GM19455 (cell line): Measurements from ENCODE around the gene SLC22A23.
"Not testable (repeated sequence)": the region's sequence is repeated elsewhere in the genome, so short reads cannot be mapped to it uniquely, and the experiment has no call there.

Experiments used
- ATAC-seq: cut with Tn5 transposase; IDR thresholded peaks from one replicate; pipeline ENCODE4 v1.9.1; 2021; ENCODE audit not compliant: unreplicated experiment

SLC22A23 gene

GRCh38 chr6:3389390-3390167 lies 67.3 kb downstream of the SLC22A23 start:
- no peak for ATAC-seq

DNA sequence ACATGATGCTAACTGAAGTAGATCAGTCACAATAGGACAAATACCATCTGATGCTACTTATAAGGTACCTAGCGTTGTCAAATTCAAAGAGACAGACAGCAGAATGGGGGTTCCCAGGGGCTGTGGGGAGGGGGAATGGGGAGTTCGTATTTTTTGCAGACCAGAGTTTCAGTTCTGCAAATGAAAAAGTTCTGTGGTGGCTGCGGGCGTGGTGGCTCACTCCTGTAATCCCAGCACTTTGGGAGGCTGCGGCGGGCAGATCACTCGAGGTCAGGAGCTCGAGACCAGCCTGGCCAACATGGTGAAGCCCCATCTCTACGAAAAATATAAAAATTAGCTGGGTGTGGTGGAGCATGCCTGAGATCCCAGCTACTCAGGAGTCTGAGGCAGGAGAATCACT lies 68.1 kb downstream of the SLC22A23 start:
- ATAC-seq = no peak

GRCh38 chr6:3386374-3386857 lies 70.4 kb downstream of the SLC22A23 start:
- no peak for ATAC-seq

GRCh38 chr6:3385660-3386151 lies 71.1 kb downstream of the SLC22A23 start:
- ATAC-seq = no peak

DNA sequence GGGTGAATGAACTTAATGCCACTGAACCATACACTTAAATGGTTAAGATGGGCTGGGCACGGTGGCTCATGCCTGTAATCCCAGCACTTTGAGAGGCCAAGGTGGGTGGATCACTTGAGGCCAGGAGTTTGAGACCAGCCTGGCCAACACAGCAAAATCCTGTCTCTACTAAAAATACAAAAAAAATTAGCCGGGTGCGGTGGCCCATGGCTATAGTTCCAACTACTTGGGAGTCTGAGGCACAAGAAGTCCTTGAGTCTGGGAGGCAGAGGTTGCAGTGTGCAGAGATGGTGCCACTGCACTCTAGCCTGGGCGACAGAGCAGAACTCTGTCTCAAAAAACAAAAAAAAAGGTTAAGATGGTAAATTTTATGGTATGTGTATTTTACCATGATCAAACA lies 71.7 kb downstream of the SLC22A23 start:
- not testable (repeated sequence) for ATAC-seq

DNA sequence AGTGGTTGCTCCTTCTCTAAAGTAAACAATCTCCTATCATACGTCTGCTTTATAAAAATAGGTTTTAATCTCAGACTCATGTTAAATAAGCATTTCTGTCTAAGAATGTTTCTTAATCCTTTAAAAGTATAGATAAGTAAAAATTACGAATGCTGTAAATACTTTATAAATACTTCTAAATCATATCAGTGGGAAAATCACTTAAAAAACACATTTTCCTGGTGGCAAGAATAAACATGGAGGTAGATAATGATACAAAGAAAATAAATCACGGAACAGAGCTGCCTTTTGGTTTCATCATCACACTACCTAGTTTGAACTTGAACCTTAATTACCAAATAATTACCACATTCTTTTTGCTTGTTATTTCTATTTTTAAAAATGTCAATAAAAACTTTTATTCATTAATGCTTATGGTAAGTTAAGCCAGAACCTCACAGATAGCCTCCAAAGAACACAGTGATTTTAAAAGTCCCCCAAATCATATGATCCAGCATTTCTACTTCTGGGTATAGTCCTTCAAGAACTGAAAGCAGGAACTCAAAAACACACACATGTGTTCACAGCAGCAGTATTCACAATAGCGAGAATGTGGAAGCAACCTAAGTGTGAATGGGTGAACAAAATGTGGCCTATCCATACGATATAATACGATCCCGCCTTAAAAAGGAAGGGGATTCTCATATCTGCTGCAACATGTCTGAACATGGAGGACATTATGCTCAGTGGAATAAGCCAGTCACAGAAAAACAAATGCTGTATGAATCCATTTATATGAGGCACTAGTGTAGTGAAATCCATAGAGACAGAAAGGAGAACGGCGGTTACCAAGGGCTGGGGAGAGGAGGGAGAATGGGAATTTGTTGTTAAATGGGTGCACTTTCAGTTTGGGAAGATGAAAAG lies 72.4 kb downstream of the SLC22A23 start:
- no peak for ATAC-seq

DNA sequence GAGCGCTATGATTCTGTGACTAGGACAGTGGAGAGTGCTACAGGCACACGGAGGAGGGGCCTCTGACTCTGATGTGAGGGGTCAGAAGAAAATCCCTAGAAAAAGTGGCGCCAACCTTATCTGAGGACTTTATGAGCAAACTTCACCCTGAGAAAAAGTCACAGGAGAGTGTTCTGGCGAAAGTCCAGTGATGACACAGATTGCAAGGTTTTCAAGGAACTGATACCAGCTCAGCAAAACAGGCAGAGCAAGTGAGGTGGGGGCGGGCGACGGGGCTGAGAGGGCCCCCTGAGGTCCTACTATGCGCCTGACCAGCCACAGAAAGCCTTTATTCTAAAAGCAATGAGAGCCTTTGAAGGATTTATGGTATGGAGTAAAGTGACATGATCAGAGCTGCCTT lies 73.3 kb downstream of the SLC22A23 start:
- ATAC-seq = no peak

GRCh38 chr6:3382326-3383279 lies 74.2 kb downstream of the SLC22A23 start:
- ATAC-seq = no peak

DNA sequence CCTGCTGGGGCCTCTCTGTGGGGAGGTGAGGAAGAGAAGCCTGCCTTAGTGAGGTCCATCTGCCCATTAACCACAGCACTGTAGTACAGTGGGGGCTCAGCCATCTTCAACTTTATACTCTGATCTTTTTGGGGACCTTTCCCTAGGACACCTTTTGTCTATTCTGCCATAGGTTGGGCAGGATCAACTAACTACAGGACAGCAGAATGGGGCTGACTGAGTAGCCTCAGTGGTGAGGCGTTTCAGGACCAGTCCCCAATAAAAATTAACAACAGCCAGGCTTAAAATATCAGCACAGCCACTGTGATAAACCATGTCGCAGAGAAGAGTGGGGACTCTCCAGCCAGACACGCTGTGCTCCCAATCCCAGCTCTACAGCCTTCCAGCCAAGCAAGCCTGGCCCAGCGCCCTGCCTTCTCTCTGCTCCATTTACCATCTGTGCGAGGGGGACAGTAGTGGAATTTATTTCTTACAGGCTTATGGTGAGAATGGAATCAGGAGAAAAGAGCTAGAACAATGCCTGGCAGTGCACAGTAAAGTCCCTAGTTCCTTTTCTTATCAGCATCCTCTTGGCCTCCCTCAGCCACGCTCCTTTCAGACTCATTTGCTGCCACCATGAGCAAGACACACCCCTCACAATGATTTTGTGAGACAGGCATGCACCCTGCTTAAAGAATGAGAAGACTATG lies 75.5 kb downstream of the SLC22A23 start:
- ATAC-seq = no peak

DNA sequence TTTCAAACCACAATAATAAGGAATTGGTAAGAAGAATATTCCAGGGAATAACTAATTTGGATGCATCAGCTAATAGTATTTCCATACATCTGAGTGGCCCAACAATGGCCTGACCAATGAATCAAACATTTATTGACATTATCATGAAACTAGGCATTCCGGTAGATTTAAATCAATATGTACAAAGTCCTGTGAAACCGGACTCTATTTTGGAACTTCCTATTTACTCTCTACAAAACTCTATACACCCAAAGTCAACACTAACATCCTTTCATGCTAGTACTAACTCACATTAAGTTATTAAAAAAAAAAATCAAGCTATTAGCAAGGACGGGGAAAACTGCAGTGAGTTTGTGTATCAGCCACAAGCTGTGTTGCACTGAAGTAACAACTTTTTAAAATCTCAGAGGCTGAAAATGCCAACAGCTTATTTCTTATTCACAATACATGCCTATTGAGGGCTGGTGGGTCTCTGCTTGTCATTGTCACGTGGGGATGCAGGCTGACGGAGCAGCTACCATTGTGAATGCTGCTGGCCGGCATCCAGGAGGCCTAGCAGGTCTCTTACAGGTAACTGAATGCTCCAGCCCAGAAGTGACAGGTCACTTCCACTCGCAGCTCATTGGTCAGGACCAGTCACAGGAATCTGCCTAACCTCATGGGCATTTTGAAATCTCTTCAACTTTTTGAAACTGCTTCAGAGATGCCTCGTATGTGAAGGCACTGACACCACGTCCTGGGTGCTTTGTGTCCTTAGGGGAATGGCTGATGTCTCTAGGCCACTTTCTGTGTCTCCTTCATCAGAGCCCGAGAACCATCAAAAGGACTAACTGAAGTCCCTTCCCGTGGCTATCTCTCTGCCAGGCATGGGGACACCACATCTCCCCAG lies 76.3 kb downstream of the SLC22A23 start:
- ATAC-seq = no peak

DNA sequence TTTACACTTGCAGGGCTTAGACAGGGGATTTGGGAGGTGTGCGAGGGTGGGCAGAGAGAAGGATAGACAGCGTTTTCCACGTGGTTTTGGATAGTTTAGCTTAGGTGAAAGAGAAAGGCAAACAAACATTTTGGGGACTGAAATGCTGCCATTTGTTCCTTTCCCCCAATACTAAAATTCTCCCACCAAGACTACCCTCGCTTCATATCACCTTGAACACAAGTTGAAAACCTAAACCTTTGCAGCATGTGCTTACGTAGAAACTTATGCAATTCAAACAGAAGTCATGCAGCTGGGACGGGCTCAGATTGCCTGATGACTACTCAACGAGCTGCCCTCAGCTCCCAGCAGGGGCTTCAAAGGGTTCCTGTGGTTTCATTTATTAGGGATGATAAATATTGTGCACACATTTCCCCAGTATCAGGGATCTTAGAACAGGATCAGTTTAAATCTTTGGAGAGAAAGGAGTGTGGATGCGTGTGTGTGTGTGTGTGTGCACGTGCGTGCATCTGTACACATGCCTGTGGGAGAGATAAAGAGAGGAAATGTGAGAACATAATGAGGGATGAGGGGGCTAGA lies 77.3 kb downstream of the SLC22A23 start:
- no peak for ATAC-seq

- not testable (repeated sequence) for ATAC-seq
Observed at GRCh38 chr6:3378808-3379207, 78.0 kb downstream of the SLC22A23 start.

DNA sequence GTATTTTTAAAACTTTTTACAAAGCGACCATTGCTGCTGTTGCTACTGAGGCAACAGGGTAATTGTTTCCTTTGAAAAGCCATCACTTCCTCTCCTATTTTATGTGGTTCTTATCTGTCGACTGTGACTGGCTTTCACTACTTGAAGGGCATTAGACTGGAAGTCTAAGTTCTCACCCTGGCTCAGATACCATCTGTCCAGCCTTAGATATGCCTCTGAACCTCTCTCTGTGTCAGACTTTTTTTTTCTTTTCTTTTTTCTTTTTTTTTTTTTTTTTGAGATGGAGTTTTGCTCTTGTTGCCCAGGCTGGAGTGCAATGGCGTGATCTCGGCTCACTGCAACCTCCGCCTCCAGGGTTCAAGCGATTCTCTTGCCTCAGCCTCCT lies 78.5 kb downstream of the SLC22A23 start:
- ATAC-seq = not testable (repeated sequence)

DNA sequence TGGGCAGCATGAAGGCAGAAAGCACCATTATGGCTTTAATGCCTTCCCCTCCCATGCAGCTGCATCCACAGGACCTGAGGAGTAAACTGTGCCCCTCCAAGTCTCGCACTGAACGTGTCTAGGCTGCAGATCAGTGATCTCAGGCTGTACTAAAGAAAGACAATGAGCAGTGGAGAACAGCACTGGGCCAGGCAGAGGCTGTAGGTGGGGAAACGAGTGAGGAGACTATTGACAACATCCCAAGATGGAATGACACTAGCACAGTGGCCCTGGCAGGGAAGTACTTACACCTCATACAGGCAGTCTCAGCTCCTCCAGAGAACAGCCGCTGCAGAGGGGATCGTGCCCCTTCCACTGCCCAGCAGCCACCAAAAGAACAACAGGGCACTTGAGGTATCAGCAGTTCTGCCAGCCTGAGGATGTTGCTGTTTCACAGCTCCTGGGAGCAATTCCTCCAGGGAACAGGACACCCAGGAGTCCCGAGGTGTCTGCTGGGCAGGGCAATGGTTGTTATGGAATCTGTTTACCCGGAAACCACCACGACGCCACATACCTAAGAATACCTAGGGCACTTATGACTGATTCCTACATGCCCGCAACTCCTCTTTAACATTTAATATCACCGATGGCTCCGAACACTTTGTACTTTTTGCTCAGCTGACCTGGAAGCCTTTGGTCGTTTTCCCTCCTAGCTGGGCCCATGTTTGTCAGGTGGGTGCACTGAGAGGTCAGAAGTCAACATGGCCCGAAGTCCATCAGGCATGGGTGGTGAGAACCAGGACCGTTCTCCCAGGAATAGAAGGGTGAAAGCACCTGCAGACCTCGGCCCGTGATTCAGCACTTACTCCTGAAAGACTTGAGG lies 79.1 kb downstream of the SLC22A23 start:
- no peak for ATAC-seq

DNA sequence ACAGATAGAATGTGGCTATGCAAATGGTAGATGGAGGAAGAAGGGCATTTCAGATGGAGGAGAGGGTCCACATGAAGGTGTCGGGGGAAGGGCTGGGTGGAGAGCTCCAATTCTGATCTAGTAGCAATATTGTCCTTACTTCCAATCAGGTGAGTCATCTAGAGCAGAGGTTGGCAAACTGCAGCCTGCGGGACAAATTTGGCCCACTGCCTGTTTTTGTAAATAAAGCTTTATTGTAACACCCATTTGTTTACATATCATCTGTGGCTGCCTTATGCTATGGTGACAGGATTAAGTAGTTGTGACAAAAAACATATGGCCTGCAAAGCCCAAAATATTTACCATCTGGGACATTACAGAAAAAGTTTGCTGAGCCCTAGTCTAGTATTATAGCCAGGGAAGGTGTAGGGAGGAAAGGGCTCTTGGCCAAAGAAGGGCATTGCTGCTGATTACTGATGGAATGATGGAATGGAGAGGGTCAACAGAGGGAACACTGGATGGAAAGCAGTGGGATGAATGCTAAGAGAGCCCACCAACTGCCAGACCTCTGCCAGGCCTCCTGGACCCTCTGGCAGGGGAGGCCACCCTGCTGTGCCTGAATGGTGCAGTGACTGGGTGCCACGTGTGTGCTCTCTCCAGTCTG lies 79.8 kb downstream of the SLC22A23 start:
- no peak for ATAC-seq

DNA sequence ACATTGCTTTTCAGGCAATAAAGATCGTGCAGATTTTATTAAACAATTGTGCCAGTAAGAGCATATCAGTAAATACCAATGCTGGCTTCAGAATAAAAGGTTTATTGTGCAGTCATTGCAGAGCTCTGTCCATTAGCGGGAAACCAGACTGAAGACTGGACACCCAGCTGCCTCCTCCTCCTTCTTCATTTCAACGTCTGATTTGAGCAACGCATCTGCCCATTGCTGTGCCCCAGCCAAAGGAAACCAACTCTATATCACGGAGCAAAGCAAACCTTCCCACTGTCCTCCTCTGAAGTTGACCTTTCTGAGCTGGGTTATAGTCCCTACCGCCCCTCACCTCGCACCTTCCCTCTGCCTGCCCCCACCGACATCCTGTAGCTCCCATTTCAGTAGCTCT lies 80.8 kb downstream of the SLC22A23 start:
- ATAC-seq = no peak

GRCh38 chr6:3373597-3374203 lies 83.2 kb downstream of the SLC22A23 start:
- ATAC-seq = no peak
